Activated CD4-positive, alpha-beta T cell treated with anti-CD3 and anti-CD28 coated beads for 36 hours (primary cell): Measurements from ENCODE around the gene KDM4C. TPM values are rescaled to one million over a fixed set of nuclear protein-coding genes. Genes with fewer than 3 reads are reported as not detected.
A peak's percentile ranks its signal among the peaks of the same experiment; 100 is the strongest.

Experiments
- ATAC-seq: fragments of 200-7000 bp; cut with Tn5 transposase; one replicate; pipeline ENCODE4 v1.10.0; 2021; ENCODE audit warnings: mild to moderate bottlenecking, moderate library complexity
- CTCF ChIA-PET: fragments of 350-600 bp; sonication (Branson Sonifier 250); formaldehyde crosslinking; loops from one replicate; lab custom pipeline; 2021; ENCODE audit warnings: antibody characterized with exemption; lab: Charles Lee
- POLR2A ChIA-PET: fragments of 350-600 bp; sonication (Branson Sonifier 250); formaldehyde crosslinking; loops from one replicate; lab custom pipeline; 2021; ENCODE audit warnings: antibody characterized with exemption, inconsistent platforms; lab: Charles Lee
- DNase-seq: peaks from one replicate; pipeline ENCODE4 v3.0.0-alpha.2; 2020
- H3K27ac Mint-ChIP-seq: one replicate; pipeline ENCODE4 v1.8.0; 2021; ENCODE audit warnings: mixed read lengths
- H3K27me3 Mint-ChIP-seq: one replicate; pipeline ENCODE4 v1.8.0; 2021; ENCODE audit warnings: mixed read lengths
- H3K36me3 Mint-ChIP-seq: one replicate; pipeline ENCODE4 v1.8.0; 2021; ENCODE audit warnings: low read depth, mixed read lengths
- H3K4me1 Mint-ChIP-seq: one replicate; pipeline ENCODE4 v1.8.0; 2021; ENCODE audit warnings: mixed read lengths
- H3K4me3 Mint-ChIP-seq: one replicate; pipeline ENCODE4 v1.8.0; 2021; ENCODE audit warnings: mild to moderate bottlenecking, moderate library complexity, mixed read lengths
- H3K9me3 Mint-ChIP-seq: one replicate; pipeline ENCODE4 v1.8.0; 2021; ENCODE audit warnings: low read depth, mixed read lengths
- intact Hi-C, 2 experiments: fragments of 100-400 bp; cut with DNase I in 1 of 2; cut with micrococcal nuclease in 1 of 2; formaldehyde crosslinking; loops; one replicate each; pipeline versions ENCODE4 v1.14.2 to v1.15.1; 2022 to 2024; cut with DNase I, micrococcal nuclease
- total RNA-seq, 2 experiments: library from RNA; stranded (reverse); gene quantifications; one replicate each; pipeline ENCODE4 v1.2.3, GENCODE V29; 2021

Gene KDM4C
- total RNA-seq, 2 experiments from 2014 or later, result 31.7 to 33.1 TPM

- DNase-seq (no peak), ATAC-seq (no peak)
- peaks cover 7% of the 10 kb centered on the region for H3K9me3 Mint-ChIP-seq
- H3K27ac Mint-ChIP-seq, result no peak overlapping the region
- ChIA-PET CTCF (interaction anchor here (0.6 kb wide), 1 partner anchor 390 kb away, joined by 3 read pairs; no protein-coding TSS in a partner anchor), POLR2A (interaction anchor here (0.6 kb wide), 1 partner anchor 86 kb away, joined by 3 read pairs; no protein-coding TSS in a partner anchor)
- no peaks in the 10 kb centered on the region for H3K27me3 Mint-ChIP-seq
- H3K36me3 Mint-ChIP-seq, result peaks cover 40% of the 10 kb centered on the region
- no peak overlapping the region for H3K4me3 Mint-ChIP-seq
- intact Hi-C loops, result no loop called here
- H3K4me1 Mint-ChIP-seq, result peaks cover 10% of the 10 kb centered on the region
Measured at GRCh38 chr9:6864102-6864501, 106.3 kb downstream of the KDM4C start.

- Mint-ChIP-seq H3K27ac (no peak overlapping the region), H3K36me3 (peaks cover 20% of the 10 kb centered on the region), H3K4me1 (peaks cover 32% of the 10 kb centered on the region), H3K4me3 (no peak overlapping the region), H3K9me3 (peaks cover 3% of the 10 kb centered on the region), H3K27me3 (no peaks in the 10 kb centered on the region)
- intact Hi-C loops, result no loop called here
- ChIA-PET POLR2A (no interaction called here), CTCF (no interaction called here)
- ATAC-seq (no peak), DNase-seq (no peak)
Measured at GRCh38 chr9:6869081-6869948, 111.5 kb downstream of the KDM4C start.

GRCh38 chr9:6870149-6870548 is 112.4 kb downstream of the KDM4C start:
- H3K27ac Mint-ChIP-seq, result no peak overlapping the region
- ChIA-PET POLR2A (no interaction called here), CTCF (no interaction called here)
- H3K4me1 Mint-ChIP-seq, result peaks cover 40% of the 10 kb centered on the region
- peaks cover 2% of the 10 kb centered on the region for H3K9me3 Mint-ChIP-seq
- DNase-seq (no peak), ATAC-seq (no peak)
- H3K36me3 Mint-ChIP-seq, result peaks cover 15% of the 10 kb centered on the region
- H3K27me3 Mint-ChIP-seq, result no peaks in the 10 kb centered on the region
- no peak overlapping the region for H3K4me3 Mint-ChIP-seq
- intact Hi-C loops, result no loop called here

- ATAC-seq, result no peak
- peaks cover 47% of the 10 kb centered on the region for H3K4me1 Mint-ChIP-seq
Measured at GRCh38 chr9:6870650-6871477, 113.1 kb downstream of the KDM4C start.

GRCh38 chr9:6873857-6874256 is 116.1 kb downstream of the KDM4C start:
- Mint-ChIP-seq H3K9me3 (peaks cover 3% of the 10 kb centered on the region), H3K36me3 (peaks cover 15% of the 10 kb centered on the region), H3K4me1 (peaks cover 48% of the 10 kb centered on the region), H3K4me3 (no peak overlapping the region), H3K27me3 (no peaks in the 10 kb centered on the region), H3K27ac (peak overlapping the region; percentile 39)
- ATAC-seq (peak; percentile 71), DNase-seq (peak; percentile 50)
- ChIA-PET POLR2A (interaction anchor here (0.7 kb wide), 1 partner anchor 48 kb away, joined by 4 read pairs; no protein-coding TSS in a partner anchor), CTCF (interaction anchor here (0.6 to 2.4 kb wide), 5 partner anchors 16 to 539 kb away, joined by 3 to 8 read pairs (median 3); no protein-coding TSS in a partner anchor)
- intact Hi-C loops, result no loop called here

More at GRCh38 chr9:6870650-6871477, 113.1 kb downstream of the KDM4C start:
- Mint-ChIP-seq H3K27ac (no peak overlapping the region), H3K4me3 (no peak overlapping the region), H3K27me3 (no peaks in the 10 kb centered on the region), H3K9me3 (peaks cover 3% of the 10 kb centered on the region), H3K36me3 (peaks cover 15% of the 10 kb centered on the region)
- intact Hi-C loops, result no loop called here
- ChIA-PET CTCF (no interaction called here), POLR2A (no interaction called here)
- DNase-seq, result no peak

GRCh38 chr9:6876195-6876894 is 118.6 kb downstream of the KDM4C start:
- H3K27ac Mint-ChIP-seq, result no peak overlapping the region
- H3K27me3 Mint-ChIP-seq, result no peaks in the 10 kb centered on the region
- CTCF ChIA-PET, result interaction anchor here (0.6 to 0.7 kb wide), 2 partner anchors 249 to 770 kb away, joined by 3 read pairs; no protein-coding TSS in a partner anchor
- ATAC-seq (peak; percentile 54), DNase-seq (no peak)
- H3K36me3 Mint-ChIP-seq, result peaks cover 19% of the 10 kb centered on the region
- peaks cover 3% of the 10 kb centered on the region for H3K9me3 Mint-ChIP-seq
- H3K4me3 Mint-ChIP-seq, result no peak overlapping the region
- POLR2A ChIA-PET, result no interaction called here
- intact Hi-C loops, result no loop called here
- peaks cover 37% of the 10 kb centered on the region for H3K4me1 Mint-ChIP-seq

- peaks cover 3% of the 10 kb centered on the region for H3K9me3 Mint-ChIP-seq
- DNase-seq, result no peak
- H3K27me3 Mint-ChIP-seq, result no peaks in the 10 kb centered on the region
- H3K27ac Mint-ChIP-seq, result no peak overlapping the region
- ATAC-seq, result no peak
- CTCF ChIA-PET, result interaction anchor here (1.0 kb wide), 1 partner anchor 49 kb away, joined by 3 read pairs; no protein-coding TSS in a partner anchor
- H3K4me3 Mint-ChIP-seq, result no peak overlapping the region
- H3K36me3 Mint-ChIP-seq, result peaks cover 22% of the 10 kb centered on the region
- POLR2A ChIA-PET, result no interaction called here
- intact Hi-C loops, result no loop called here
- H3K4me1 Mint-ChIP-seq, result peaks cover 35% of the 10 kb centered on the region
Measured at GRCh38 chr9:6877671-6878161, 119.9 kb downstream of the KDM4C start.

- Mint-ChIP-seq H3K27ac (no peak overlapping the region), H3K9me3 (no peaks in the 10 kb centered on the region), H3K36me3 (peaks cover 24% of the 10 kb centered on the region), H3K27me3 (no peaks in the 10 kb centered on the region), H3K4me1 (peaks cover 13% of the 10 kb centered on the region), H3K4me3 (no peak overlapping the region)
- ATAC-seq (no peak), DNase-seq (no peak)
- ChIA-PET CTCF (no interaction called here), POLR2A (no interaction called here)
- intact Hi-C loops, result no loop called here
Measured at GRCh38 chr9:6880626-6881025, 122.9 kb downstream of the KDM4C start.

- DNase-seq (no peak), ATAC-seq (no peak)
- H3K4me1 Mint-ChIP-seq, result peaks cover 2% of the 10 kb centered on the region
- H3K4me3 Mint-ChIP-seq, result no peak overlapping the region
- no peaks in the 10 kb centered on the region for H3K27me3 Mint-ChIP-seq
- H3K36me3 Mint-ChIP-seq, result peaks cover 30% of the 10 kb centered on the region
- H3K9me3 Mint-ChIP-seq, result no peaks in the 10 kb centered on the region
- intact Hi-C loops, result loop anchor here in 1 of 2 experiments (1.0 kb wide), 1 partner anchor 9 kb away; no protein-coding TSS in a partner anchor
- no peak overlapping the region for H3K27ac Mint-ChIP-seq
- CTCF ChIA-PET, result no interaction called here
- POLR2A ChIA-PET, result no interaction called here
Measured at GRCh38 chr9:6884101-6884500, 126.3 kb downstream of the KDM4C start.

GRCh38 chr9:6884990-6885389 is 127.2 kb downstream of the KDM4C start:
- ATAC-seq, result no peak
- ChIA-PET CTCF (no interaction called here), POLR2A (no interaction called here)
- Mint-ChIP-seq H3K9me3 (no peaks in the 10 kb centered on the region), H3K36me3 (peaks cover 38% of the 10 kb centered on the region), H3K27ac (no peak overlapping the region), H3K27me3 (no peaks in the 10 kb centered on the region), H3K4me1 (peaks cover 6% of the 10 kb centered on the region), H3K4me3 (no peak overlapping the region)
- DNase-seq, result no peak
- intact Hi-C loops, result loop anchor here in 1 of 2 experiments (1.0 kb wide), 1 partner anchor 8 kb away; no protein-coding TSS in a partner anchor
